Stimulated activated CD4-positive, alpha-beta T cell treated with anti-CD3 and anti-CD28 coated beads, Interleukin-15, amount 100 ng/mL, for 48 hours (primary cell): ENCODE results near the gene ANKRD11.

Experiments used
- DNase-seq, 2 donors: peaks; one replicate each; pipeline ENCODE4 v3.0.0-alpha.2; 2020; ENCODE audit warnings: low read depth in 2 of 2

The ANKRD11 gene

DNA sequence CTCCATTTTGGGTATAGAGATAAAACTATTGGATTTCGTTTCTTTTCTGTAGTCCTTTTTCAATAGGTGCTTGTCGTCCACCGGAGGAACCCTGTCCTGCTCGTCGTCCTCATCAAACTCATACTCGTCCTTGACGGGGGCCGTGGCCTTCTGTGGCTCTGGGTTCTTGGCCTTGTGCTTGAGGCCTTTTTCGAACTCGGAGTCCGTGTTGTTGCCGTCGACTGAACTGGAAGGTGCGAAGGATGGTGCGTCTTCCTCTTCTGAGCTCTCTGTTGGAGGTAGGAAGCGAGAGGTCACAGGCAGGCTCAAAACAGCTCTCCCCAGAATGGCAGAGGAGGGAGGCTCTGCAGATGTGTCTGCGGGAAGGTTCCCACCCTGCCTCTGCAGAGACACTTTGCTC lies 205.0 kb downstream of the ANKRD11 start:
- no peak for DNase-seq

DNA sequence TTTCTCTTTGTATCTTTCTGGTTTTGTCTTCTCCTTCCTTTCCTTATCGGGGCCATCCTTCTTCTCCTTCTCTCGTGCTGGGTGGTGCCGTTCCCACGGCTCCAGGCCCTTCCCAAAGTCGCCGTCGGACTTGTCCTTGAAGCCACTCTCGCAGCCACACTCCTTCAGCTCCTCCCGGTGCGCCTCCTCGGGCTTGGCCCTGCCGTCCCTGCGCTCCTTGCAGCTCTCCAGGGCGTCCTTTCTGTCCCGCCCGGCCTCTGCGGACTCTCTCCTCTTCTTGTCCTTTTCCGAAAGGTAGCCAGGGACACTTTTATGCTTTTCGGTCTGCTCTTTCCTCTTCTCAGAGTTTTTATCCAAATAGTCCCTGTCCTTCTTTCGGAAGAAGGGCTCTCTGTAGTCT lies 206.9 kb downstream of the ANKRD11 start:
- no peak for DNase-seq

DNA sequence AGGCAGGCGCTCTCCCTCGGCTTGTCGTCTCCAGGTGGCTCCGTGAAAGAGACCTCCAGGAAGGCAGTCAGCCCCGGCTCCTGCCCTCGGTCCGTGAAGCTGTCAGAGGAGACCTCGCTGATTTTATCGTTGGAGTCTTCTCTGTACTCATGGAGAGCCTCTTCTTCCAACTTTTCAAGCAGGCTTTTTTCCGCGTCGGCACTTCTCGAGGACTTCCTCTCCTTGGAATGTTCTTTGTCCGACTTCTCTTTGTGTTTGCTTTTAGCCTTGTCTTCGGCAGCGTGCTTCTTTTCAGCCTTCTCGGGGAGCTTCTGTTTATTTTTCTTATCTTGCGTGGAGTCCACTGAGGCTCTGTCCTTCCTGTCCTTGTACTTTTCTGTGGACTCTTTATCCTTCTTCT lies 207.8 kb downstream of the ANKRD11 start:
- no peak for DNase-seq

DNA sequence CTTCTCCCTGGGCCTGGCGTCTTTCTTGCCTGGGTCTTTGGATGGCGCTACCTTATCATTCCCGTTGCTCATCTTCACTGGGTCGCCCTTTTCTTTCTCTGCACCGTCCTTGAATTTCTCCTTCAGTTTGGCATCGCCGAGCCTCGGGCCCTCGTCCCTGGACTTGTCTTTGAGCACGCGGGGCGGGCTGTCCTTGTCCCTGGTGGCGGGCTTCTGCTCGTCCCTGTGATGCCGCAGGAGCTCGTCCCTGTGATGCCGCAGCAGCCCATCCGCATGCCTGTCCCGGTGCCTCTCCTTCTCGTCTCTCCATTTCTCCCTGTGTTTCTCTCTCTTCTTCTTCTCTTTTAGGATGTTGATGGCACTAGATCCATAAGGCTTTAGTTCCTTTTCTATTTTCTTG lies 208.5 kb downstream of the ANKRD11 start:
- no peak for DNase-seq

DNA sequence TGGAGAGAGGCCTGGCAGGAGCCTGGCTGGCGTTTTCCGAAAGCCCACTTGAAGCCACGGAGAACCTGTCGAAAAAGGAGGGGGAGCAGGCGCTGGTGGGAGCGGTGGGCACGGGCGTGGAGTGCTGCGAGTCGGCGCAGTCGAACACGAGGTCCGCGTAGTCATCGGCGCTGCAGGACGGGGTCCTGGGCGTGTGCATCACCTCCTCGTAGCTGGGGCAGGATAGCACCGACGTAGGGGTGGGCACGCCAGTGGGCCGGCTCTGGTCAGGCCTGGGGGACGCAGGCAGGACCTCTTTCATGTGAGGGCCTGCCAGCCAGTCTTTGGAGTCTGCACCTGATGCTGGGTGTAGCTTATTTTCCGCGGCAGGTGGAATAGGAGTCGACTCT lies 209.2 kb downstream of the ANKRD11 start:
- DNase-seq: no peak

DNA sequence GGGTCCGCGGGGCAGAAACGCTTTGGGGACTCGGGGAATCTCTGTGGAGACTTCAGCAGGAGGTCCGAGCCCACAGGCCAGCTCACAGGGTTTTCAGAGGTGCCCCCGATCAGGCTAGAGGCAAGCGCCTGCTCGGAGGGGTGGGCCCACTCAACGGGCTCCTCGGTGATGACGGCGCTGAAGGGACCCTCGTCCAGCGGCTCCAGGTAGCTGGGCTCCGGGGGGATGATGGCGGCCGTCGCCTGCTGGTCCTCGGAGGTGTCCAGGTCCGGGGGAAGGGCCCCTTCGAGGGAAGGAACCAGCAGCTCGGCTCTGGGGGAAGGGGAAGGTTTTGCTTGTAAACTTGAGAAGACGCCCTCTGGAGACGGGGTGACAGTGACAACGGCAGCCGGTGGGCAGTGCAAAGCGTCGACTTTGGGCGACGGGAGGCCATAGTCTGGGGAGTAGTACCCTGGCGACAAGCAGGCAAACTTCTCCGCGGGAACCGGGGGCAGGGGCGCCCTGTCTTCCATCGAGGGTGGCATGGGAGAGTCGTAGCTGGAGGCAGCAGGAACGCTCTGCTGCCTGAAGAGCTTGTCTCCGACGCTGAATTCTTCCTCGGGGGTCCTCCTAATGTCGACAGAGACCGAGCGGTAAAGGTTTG lies 209.7 kb downstream of the ANKRD11 start:
- DNase-seq: no peak

DNA sequence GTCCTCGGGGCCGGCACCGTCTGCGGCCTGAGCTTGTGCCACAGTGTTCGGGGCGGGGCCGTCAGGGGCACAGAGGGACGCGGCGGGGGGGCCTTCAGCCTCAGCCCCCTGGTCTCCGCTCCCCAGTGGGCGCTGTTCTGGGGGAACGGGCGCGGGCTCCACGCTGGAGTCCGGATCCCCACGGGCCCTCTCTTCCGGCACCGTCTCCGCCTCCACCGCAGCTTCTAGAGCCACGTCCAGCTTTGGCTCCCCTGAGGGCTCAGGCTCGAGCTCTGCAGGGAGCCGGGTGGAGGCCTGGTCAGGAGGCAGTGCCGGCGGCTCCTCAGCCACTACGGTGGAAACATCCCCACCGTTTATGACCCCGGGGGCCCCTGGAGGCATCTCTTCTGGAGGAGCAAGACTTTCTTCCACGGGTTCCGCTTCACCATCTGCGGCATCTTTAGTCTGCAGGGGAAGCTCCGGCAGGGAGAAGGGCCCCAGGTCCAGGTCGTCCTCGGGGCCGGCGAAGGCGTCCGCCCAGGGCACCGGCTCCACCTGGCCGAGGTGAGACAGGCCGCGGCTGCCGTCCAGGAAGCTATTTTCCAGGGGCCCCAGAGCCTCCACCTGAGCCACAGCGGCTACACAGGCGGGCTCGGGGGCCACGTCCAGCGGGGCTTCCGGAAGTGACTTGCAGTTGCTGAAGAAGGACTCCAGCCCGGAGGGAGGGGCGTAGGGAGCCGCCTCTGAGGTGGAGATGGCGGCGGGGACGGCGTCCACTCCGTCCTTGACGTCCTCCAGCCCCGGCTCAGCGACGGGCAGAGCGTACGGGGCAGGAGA lies 210.5 kb downstream of the ANKRD11 start:
- DNase-seq: no peak

DNA sequence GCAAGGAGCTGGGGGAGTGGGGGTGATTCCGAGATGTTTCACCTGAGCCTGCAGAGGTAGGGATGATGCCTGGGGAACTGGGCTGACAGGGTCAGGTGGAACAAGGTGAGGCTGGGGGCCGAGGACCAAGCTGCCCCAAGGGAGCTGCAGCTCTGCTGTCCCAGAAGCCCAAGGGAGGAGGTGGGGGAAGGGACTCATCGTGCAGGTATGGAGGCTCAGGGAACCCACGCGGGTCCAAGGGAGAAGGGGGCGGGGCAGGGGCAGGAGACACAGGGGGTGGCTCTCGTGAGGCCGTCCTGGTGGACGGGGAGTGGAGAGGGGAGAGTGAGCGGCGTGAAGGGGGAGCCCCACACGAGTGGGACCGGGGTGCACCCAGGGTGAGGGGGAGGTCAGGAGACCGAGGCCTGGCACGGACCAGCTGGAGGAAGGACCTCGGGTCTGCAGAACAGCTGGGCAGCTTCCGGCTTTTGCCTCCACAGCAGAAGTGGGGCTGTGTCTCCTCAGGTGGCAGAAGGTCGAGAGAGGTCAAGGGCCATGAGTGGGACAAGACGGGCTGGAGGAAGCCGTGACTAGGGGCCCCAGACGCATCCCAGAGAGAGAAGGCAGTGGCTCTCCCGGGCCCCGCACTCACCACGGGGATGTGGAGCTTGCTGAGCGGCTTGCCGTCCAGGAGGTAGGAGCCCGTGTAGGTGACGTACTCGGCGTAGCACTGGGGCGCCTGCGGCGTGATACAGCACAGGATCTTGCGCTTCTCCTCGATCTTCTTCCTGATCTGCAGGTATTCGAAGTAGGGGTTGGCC lies 211.7 kb downstream of the ANKRD11 start:
- no peak for DNase-seq

DNA sequence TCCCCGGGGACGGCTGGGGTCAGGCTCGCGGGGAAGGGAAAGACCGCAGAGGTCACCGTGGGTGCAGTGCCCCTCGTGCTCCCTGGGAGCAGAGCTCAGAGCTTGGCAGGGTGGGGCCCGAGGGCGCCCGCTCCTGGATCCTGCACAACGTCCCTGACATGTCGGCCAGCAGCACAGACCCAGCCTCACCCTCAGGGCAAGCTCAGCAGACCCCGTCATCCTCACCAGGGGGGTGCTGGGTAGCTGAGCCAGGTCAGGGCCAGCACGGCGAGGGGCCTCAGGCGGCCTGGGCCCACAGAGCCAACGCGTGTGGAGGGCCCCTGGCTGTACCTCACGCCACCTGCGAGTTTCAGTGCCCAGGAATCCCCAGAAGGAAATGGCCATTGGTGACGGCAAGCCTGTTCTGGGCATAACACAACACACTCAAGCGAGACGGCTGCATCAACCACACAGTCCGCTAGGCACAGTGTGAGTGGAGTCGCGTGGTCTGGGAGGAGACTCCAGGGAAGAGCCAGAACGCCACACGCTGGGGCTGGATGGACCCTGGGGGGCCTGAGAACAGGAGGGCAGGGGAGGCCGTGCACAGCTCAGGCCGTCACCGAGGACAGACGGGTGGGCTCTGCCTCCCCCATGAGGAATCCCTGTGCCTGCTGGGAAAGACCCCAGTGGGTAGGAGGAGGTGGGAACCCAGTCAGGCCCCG lies 212.6 kb downstream of the ANKRD11 start:
- DNase-seq: no peak

DNA sequence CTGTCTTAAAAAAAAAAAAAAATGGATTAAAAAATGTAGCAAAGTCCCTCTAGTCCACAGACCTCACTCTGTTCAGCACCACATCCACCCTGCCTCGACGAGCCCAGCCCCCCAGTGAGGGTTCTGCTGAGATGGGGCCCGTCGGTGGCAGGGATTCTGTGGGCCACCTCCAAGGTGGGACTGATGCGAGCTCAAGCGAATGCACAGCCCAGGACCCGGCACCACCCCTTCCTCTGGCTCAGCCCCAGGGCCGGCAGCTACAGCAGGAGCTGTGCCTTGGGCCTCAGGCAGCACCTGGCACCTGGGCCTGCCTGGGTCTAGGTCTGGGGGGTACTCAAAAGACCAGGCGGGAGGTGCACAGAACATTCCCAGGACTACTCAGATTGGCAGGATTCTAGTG lies 213.3 kb downstream of the ANKRD11 start:
- no peak for DNase-seq

DNA sequence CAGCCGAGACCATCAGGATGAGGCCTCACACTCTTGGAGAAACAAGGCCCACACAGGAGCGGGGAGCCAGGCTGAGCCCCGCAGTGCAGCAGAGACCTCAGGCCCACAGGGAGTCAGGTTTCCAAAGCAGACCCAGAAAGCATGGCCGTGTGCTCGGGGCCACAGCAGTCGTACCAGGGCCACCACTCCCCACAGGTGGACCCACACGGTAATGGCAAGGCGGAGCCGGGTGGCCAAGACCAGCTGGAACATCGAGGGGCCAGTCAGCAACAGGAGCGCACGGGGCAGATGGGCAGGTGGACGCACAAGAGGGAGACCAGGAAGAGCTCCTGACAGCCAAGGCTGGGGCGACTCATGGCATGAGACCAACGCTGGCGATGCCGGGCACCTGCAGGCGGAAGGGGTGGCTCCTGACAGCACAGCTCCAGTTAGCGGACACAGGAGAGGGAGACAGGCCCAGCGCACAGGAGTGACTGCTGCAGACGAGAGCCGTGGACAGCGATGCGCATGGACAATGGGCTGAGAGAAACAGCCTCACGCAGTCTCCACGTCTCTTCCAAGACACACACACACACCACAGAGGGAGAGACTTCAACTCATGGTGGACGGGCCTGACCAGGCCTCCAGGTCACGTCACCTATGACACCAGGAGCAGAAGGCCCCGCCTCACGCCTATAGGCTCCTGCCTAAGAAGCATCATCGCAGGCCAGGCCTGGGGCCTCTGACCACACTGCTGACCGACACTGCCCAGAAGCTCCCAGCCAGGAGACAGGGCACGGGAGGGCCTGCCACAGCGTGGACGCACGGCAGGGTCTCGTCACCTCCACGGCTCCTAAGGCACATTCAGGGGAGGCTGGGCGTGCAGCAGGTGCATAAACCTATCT lies 214.3 kb downstream of the ANKRD11 start:
- DNase-seq: no peak

DNA sequence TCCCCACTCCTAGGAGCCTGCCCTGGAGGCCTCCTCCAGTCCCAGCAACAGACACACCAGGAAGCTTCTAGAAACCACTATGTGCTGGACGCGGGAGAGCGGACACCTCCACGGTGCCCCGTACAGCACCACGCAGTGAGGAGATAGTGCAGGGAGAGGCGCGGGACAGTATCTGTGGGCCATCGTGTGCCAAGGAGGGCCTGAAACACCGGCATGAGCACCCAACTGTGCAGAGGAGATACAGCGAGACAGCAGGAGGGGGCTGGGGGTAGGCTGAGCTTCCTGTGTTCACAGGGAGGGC lies 215.1 kb downstream of the ANKRD11 start:
- DNase-seq: no peak

DNA sequence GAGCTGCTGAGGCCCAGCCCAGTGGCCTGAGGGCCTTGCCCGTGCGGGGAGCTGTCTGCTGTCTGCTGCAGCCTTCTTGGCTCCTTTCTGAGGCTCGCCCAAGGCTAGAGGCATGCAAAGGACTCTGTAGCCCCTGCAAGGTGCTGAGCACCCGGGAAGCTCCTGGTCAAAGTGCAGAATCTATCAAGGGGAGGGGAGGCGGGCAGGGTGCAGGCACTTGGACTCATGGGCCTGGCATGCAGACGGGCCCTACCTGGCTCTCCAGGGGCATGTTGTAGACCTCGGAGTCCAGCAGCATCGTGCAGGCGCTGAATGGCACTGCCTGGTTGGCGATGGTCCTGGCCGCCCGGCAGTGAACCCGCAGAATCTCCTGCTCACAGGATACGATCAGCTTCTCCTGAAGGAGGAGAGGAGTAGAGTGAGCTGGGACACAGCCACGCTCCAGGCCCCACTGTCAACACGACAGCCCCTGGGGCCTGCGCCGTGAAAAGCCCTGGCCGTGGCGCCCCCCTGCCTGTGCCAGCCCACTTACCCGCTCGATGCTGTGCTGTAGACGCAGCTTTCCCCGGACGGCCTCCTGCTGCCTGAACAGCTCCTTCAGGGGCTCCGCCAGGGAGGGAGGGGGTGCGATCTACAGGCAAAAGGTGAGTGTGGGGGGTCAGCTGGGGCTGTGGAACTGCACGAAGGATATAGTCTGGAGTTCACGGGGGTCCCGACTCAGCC lies 215.6 kb downstream of the ANKRD11 start:
- DNase-seq: no peak

DNA sequence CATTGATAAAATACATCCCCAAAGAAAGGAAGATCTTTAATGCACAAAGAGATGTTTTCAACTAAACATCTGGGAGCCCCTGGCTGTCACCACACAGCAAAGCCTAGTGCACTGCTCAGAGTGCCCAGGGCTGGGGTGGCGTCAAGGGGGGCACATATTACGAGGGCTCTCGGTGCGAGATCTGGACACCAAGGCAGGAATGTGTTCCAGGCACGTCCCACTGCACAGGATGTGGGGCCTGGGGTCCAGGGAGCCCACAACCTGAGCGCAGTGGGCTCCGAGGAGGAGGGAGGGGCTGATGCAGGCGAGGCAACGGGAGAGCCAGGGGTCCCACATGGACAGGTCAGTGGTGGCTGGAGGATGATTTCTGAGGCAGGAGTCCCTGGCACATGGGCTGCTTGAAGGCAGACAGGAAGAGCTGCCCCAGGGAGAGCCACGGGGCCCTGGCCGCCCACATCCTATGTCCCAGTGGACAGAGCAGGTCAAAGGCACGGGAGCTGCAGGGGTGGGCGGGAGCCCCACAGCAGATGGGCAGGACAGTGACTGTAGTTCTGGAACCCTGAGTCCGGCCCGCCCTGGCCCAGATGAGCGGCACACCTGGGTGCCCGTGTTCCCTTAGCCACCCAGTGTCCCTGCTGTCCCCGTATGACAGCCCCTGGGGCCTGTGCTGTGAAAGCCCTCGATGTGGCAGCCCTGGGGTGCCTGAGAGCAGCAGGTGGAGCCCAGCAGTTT lies 216.5 kb downstream of the ANKRD11 start:
- DNase-seq: no peak

DNA sequence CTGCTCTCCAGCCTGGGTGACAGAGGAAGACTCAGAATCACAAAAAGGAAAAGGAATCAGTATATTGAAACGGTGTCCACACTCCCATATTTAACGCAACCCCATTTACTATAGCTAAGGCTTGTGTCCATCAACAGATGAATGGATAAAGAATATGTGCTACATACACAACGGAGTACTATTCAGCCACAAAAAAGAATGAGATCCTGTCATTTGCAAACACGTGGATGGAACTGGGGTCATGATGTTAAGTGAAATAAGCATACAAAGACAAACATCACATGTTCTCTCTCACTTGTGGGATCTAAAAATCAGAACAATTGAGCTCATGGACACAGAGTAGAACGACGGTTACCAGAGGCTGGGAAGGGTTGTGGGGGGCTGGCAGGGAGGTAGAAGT lies 217.7 kb downstream of the ANKRD11 start:
- DNase-seq: no peak

DNA sequence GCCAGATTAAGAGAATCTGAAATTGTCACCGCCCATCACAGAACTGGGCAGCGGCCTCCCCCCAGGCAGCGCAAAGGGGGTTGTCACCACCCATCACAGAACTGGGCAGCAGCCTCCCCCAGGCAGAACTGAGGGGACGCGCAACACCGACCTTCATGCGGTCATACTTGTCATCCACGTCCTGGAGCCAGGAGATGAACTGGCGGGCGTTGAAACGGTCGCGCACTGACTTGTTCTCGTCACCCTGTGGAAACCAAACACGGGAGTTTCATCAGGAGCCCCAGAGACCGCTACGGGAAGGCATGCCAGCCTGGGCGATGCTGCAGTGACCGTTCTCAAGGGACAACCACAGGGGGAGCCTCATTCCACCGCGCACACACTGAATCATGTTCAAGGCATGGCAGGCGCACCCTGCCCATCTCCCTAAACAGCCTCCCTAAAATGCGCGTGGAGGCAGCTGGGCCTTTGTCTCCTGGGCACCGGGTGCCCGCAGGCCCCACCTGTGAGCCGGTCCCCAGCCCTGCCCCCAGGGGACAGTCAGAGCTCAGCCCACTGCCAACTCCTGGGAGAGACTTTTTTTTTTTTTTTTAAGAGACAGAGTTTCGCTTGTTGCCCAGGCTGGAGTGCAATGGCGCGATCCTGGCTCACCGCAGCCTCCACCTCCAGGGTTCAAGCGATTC lies 219.6 kb downstream of the ANKRD11 start:
- no peak for DNase-seq

DNA sequence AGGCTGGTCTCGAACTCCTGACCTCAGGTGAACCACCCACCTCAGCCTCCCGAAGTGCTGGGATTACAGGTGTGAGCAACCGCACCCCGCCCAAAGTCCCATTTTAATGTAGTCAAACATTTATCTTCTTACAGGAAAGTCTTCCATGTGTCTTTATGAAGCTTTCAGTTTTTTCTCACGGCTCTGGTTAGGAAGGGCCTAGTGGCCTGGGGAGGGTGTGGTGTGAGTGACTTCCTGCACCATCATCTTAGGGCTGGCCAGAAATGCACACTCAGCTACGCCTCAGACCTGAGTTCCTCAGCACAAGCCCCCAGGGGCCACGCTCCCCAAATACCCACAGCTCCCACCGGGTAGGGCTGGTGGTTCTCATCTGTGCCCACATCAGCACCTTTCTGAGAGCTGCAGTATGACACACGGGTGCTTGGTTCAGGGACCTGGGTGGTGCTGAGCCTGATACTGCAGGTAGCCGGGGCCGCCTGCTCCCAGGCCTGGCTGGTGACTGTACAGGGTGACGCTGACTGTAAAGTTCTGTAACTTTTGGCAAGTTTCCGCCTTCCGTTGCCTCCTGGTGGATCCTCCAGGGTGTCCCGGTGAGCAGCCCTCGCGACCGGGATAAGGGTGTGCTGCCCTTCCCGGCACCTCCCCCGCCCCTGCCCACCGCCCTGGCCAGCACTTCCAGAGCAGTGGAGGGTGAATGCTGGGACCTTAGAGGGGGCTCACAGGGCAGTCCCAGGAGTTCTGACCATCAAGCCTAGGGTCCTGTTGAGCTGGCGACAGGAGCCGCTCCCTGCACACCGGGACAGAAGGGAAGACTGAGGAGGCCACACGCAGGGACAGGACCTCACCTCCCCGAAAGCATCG lies 220.3 kb downstream of the ANKRD11 start:
- DNase-seq: no peak

DNA sequence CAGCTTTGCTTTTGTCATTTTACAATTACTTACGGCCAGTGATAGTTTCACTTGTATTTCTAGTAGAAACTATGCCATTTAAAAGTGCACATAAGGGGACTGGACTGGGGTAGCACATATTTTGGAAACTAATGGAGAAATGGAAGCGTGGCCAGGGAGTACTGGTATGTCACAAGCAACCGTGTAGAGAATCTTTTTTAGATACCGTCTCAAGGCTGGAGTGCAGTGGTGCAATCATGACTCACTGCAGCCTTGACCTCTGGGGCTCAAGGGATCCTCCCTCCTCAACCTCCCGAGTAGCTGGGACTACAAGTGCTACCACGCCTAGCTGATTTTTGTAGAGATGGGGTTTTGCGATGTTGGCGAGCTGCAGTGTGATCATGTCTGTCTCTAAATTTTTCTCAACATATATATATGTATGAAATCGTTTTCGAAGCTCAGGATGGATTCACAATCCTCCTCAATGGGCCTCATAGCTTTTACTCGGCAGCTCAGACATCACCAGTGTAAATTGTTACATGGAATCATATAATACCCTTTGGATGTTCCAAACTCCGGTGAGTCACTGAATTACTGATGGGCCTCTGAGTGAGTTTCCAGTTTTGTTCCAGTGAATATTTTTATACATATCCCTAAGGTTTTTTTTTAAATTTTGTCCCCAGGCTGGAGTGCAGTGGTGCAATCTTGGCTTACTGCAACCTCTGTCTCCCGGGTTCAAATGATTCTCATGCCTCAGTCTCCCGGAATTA lies 221.2 kb downstream of the ANKRD11 start:
- no peak for DNase-seq
